Measurements from ENCODE around the gene GH1. TPM values are rescaled to one million over a fixed set of nuclear protein-coding genes. Genes with fewer than 3 reads are reported as not detected.

The GH1 gene
- total RNA-seq, 2 donors from 2014 or later: not detected

DNA sequence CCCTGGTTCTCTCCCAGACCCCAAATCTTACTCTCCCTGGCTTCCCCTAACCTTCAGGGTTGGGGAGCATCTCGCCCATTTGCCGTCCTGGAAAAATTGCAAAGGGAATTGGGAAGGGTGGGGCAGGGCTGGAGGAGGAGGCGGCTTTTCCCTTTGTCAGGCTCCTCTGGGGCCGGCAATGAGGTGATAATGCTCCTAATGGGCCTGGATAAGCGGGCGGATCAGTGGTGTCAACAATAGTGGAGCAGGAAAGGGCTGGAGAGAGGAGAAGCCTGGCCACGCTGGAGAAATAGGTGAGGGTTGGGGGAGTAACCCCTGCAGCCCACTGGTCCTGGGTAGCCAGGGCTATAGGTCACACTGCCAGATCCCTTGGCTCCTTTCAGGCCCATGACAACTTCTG lies 41.8 kb upstream of the GH1 start:
- H3K9me3 Mint-ChIP-seq: no peaks in the 10 kb centered on the region
- Histone ChIP-seq H3K27ac (ENCODE audit: low read depth, low read length) (no peak overlapping the region), H3K4me3 (ENCODE audit: low read length) (peak overlapping the region; percentile 57), H3K27me3 (ENCODE audit: control insufficient read depth, insufficient read depth, low read length, poor library complexity, severe bottlenecking) (peaks cover 15% of the 10 kb centered on the region), H3K9me3 (ENCODE audit: control insufficient read depth, low read length) (no peaks in the 10 kb centered on the region), H3K9ac (ENCODE audit: extremely low read depth, low read length, poor library complexity, severe bottlenecking) (no peak overlapping the region), H3K36me3 (ENCODE audit: control insufficient read depth, insufficient read depth, low read length) (no peaks in the 10 kb centered on the region), H3K4me1 (ENCODE audit: control insufficient read depth, insufficient read depth, low read length) (peaks cover 5% of the 10 kb centered on the region)
- whole genome bisulfite sequencing, 2 experiments (ENCODE audit: insufficient coverage in 1 of 2, insufficient read length in 1 of 2): 8 to 33% methylated on average over 1 to 7 of the region's 7 CpGs
- TF ChIP-seq, protein P1, sequence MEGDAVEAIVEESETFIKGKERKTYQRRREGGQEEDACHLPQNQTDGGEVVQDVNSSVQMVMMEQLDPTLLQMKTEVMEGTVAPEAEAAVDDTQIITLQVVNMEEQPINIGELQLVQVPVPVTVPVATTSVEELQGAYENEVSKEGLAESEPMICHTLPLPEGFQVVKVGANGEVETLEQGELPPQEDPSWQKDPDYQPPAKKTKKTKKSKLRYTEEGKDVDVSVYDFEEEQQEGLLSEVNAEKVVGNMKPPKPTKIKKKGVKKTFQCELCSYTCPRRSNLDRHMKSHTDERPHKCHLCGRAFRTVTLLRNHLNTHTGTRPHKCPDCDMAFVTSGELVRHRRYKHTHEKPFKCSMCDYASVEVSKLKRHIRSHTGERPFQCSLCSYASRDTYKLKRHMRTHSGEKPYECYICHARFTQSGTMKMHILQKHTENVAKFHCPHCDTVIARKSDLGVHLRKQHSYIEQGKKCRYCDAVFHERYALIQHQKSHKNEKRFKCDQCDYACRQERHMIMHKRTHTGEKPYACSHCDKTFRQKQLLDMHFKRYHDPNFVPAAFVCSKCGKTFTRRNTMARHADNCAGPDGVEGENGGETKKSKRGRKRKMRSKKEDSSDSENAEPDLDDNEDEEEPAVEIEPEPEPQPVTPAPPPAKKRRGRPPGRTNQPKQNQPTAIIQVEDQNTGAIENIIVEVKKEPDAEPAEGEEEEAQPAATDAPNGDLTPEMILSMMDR (conservative IDR thresholded peaks at IDR 0.05): no peak
- H3K36me3 Mint-ChIP-seq (ENCODE audit: low read depth): peaks cover 1% of the 10 kb centered on the region
- peaks cover 14% of the 10 kb centered on the region for H3K4me1 Mint-ChIP-seq
- H3K27ac Mint-ChIP-seq: no peak overlapping the region
- peaks cover 36% of the 10 kb centered on the region for H3K27me3 Mint-ChIP-seq (ENCODE audit: insufficient read depth)
- DNase-seq: peak; percentile 98
- peak overlapping the region; percentile 54 for H3K4me3 Mint-ChIP-seq

DNA sequence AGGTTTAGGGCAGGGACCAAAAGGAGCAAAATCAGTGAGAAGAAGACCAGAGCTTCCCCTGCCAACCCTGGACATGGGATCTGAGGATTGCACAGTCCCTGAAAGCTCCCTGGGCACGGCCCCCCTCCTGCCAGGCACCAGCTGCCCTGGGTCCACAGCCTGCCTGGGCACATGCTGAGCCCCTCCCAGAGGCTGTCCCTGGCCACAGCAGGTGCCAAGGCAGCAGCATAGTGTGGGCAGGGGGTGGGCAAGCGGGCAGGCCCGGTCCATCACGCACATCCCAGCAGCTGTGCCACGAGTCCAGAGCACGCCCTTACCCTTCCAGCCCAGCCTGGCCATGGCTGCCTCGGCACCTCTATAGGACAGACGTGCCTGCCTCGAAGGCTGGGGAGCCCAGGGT lies 41.4 kb upstream of the GH1 start:
- no peaks in the 10 kb centered on the region for H3K9me3 Mint-ChIP-seq
- Histone ChIP-seq H3K27me3 (ENCODE audit: control insufficient read depth, insufficient read depth, low read length, poor library complexity, severe bottlenecking) (peaks cover 15% of the 10 kb centered on the region), H3K27ac (ENCODE audit: low read depth, low read length) (no peak overlapping the region), H3K4me3 (ENCODE audit: low read length) (no peak overlapping the region), H3K9ac (ENCODE audit: extremely low read depth, low read length, poor library complexity, severe bottlenecking) (no peak overlapping the region), H3K4me1 (ENCODE audit: control insufficient read depth, insufficient read depth, low read length) (peaks cover 5% of the 10 kb centered on the region), H3K36me3 (ENCODE audit: control insufficient read depth, insufficient read depth, low read length) (no peaks in the 10 kb centered on the region), H3K9me3 (ENCODE audit: control insufficient read depth, low read length) (no peaks in the 10 kb centered on the region)
- H3K4me3 Mint-ChIP-seq: peak overlapping the region; percentile 54
- TF ChIP-seq, protein P1 (conservative IDR thresholded peaks at IDR 0.05): no peak
- WGBS, 2 experiments (ENCODE audit: insufficient coverage in 1 of 2, insufficient read length in 1 of 2): 75 to 77% methylated on average over 7 to 9 of the region's 9 CpGs
- peaks cover 36% of the 10 kb centered on the region for H3K27me3 Mint-ChIP-seq (ENCODE audit: insufficient read depth)
- no peak for DNase-seq
- H3K27ac Mint-ChIP-seq: no peak overlapping the region
- H3K4me1 Mint-ChIP-seq: peaks cover 14% of the 10 kb centered on the region
- H3K36me3 Mint-ChIP-seq (ENCODE audit: low read depth): peaks cover 1% of the 10 kb centered on the region

GRCh38 chr17:63956296-63956920 lies 37.8 kb upstream of the GH1 start:
- Mint-ChIP-seq H3K27ac (no peak overlapping the region), H3K27me3 (ENCODE audit: insufficient read depth) (peaks cover 25% of the 10 kb centered on the region), H3K9me3 (no peaks in the 10 kb centered on the region), H3K4me1 (peaks cover 12% of the 10 kb centered on the region), H3K36me3 (ENCODE audit: low read depth) (peaks cover 1% of the 10 kb centered on the region), H3K4me3 (no peak overlapping the region)
- Histone ChIP-seq H3K36me3 (ENCODE audit: control insufficient read depth, insufficient read depth, low read length) (no peaks in the 10 kb centered on the region), H3K27me3 (ENCODE audit: control insufficient read depth, insufficient read depth, low read length, poor library complexity, severe bottlenecking) (peaks cover 15% of the 10 kb centered on the region), H3K9me3 (ENCODE audit: control insufficient read depth, low read length) (no peaks in the 10 kb centered on the region), H3K4me1 (ENCODE audit: control insufficient read depth, insufficient read depth, low read length) (no peaks in the 10 kb centered on the region), H3K27ac (ENCODE audit: low read depth, low read length) (no peak overlapping the region), H3K4me3 (ENCODE audit: low read length) (no peak overlapping the region), H3K9ac (ENCODE audit: extremely low read depth, low read length, poor library complexity, severe bottlenecking) (no peak overlapping the region)
- WGBS, 2 experiments (ENCODE audit: insufficient coverage in 1 of 2, insufficient read length in 1 of 2): 91% methylated on average over 5 of the region's 5 CpGs; no CpG with 5 or more reads in 1 of the 2 experiments
- DNase-seq: no peak
- TF ChIP-seq, protein P1 (conservative IDR thresholded peaks at IDR 0.05): no peak

All from endodermal cell (in vitro differentiated cells).